GM20000 (cell line): ENCODE results near the gene TEX9.
"Not testable (repeated sequence)": the region's sequence is repeated elsewhere in the genome, so short reads cannot be mapped to it uniquely, and the experiment has no call there.

ENCODE experiments used
- DNase-seq: peaks from one replicate; pipeline ENCODE4 v3.0.0; 2012; ENCODE audit warnings: low spot score
- TF ChIP-seq, protein P1 (sequence below): IDR thresholded peaks from 2 replicates; pipeline ENCODE4 v1.5.1; 2012; ENCODE audit warnings: mild to moderate bottlenecking, control low read depth; ENCODE audit errors: extremely low read depth, missing control alignments

Gene TEX9

DNA sequence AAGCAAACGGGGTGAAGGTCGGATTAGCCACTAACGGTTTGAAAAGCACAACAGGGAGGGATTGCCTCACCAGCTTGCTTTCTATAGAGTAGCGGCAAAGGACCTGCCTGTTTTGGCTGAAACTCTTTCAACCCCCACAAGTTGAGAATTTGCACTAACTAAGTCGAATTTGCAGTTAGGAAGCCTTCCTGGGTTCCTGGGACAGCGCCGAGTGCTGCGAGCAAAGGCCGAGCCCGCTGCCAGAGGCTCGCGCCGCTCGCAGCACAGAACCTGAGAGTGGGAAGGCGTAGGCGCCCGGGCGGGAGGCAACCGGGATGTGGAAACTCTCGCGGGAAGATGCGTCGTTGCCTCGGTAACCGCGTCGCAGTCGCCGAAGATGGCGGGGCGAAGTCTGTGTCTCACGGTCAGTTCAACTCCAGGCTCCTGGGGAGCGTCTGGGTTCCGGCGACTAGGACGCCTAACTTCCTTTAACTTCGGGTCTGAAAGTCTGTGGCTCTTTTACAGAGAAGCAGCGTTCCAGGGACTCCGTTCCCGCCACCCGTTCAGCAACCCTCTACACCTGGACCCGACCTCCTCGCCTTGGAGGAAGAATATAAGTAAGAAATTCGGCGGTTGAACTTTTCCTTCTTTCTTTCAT, at the start of gene TEX9:
Gene TEX9 (plus strand): TSS at position 352 of the 637 bp plus-strand sequence. CDS start 25 bp downstream, at position 377.
- TF ChIP-seq, protein P1, sequence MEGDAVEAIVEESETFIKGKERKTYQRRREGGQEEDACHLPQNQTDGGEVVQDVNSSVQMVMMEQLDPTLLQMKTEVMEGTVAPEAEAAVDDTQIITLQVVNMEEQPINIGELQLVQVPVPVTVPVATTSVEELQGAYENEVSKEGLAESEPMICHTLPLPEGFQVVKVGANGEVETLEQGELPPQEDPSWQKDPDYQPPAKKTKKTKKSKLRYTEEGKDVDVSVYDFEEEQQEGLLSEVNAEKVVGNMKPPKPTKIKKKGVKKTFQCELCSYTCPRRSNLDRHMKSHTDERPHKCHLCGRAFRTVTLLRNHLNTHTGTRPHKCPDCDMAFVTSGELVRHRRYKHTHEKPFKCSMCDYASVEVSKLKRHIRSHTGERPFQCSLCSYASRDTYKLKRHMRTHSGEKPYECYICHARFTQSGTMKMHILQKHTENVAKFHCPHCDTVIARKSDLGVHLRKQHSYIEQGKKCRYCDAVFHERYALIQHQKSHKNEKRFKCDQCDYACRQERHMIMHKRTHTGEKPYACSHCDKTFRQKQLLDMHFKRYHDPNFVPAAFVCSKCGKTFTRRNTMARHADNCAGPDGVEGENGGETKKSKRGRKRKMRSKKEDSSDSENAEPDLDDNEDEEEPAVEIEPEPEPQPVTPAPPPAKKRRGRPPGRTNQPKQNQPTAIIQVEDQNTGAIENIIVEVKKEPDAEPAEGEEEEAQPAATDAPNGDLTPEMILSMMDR = no peak
- DNase-seq = peak; percentile 85

DNA sequence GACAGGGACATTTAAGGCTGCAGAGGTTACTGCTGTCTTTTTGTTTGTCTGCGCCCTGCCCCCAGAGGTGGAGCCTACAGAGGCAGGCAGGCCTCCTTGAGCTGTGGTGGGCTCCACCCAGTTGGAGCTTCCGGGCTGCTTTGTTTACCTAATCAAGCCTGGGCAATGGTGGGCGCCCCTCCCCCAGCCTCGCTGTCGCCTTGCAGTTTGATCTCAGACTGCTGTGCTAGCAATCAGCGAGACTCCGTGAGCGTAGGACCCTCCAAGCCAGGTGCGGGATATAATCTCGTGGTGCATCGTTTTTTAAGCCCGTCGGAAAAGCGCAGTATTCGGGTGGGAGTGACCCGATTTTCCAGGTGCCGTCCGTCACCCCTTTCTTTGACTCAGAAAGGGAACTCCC, 48.7 kb upstream of the TEX9 start:
- not testable (repeated sequence) for DNase-seq

DNA sequence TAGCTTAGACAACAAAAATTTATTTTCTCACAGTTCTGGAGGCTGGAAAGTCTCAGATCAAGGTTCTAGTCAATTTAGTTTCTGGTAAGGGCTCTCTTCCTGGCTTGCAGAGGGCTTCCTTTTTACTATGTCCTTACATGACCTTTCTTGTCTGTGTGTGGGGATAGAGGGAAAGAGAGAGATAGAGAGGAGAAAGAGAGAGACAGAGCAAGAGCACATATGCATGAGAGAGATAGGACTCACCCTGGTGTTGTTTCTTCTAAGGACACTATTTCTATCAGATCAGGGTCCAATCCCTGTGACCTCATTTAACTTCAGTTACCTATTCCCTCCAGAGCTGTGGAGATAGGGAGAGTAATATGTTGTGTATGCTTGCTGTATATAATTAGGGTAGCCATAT, 44.9 kb upstream of the TEX9 start:
- DNase-seq = no peak
- TF ChIP-seq, protein P1 = no peak

DNA sequence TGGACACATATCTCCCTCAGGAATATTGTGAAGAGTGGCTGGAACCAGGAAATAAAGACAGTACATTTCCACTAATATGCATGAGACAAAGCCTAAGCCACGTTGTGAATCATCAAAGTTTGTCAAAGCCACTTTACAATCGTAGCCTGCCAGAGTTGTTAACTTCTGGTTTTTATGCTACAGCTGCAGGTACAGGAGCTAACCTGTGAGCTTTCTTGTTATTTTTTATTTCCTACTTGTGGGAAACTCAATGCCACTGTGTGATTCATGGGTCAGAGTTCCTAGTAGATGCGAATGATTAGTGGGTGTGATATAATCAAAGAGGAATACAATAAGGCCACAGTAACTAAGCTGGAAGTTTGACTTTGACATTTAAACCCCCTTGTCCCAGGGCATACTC, 44.4 kb upstream of the TEX9 start:
- DNase-seq = no peak
- TF ChIP-seq, protein P1 = no peak

DNA sequence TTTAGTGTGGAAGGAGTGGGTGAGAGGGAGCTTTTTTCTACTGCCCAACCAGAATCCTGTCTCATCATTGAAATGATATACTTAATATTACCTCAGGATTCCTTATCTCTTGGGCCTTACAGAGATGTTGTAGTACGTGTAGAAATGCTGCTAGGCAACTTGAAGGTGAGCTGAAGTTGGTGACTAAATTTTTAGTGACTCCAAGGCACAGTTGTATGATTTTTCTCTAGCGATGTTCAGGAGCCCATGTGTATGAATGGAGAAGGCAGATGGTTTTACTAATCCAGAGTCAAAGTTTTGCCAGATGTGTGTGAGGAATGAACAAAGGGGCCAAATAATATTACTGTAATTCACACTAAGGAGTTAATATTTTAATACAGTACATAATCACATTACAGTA, 42.8 kb upstream of the TEX9 start:
- no peak for DNase-seq
- TF ChIP-seq, protein P1 = no peak

DNA sequence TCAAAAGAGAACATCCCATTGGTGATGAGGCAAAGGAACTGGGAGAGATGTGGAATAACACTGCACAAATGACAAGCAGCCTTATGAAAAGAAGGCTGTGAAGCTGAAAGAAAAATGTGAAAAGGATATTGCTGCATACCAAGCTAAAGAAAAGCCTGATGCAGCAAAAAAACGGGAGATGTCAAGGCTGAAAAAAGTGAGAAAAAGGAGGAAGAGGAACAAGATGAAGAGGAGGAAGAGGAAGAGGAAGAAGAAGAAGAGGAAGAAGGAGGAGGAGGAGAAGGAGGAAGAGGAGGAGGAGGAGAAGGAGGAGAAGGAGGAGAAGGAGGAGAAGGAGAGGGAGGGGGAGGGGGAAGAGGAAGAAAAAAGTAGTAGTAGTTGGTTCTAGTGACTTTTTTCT, 41.8 kb upstream of the TEX9 start:
- TF ChIP-seq, protein P1 = no peak
- no peak for DNase-seq

DNA sequence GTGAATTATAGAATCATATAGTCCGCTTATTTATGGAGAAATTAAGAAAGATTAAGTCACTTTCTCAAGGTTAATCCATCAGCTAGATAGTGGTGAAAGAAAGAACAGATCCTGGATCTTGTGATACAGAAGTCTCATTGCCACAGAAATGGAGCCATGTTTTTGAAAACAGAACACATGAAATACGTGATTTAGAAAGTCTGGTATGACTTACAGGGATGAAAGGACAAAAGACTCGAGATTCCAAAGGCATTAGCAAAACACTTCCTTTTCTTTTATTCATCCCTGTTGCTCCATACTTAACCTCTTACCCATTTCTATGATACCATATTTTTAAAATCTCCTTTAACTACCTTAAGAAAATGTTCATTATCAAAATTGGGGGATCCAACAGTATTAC, 40.0 kb upstream of the TEX9 start:
- DNase-seq = no peak
- TF ChIP-seq, protein P1 = no peak
